UCSD-AML1 (cell line): Measurements from ENCODE around the gene NCOA6.

Source experiments
- DNase-seq: peaks from one replicate; lab custom pipeline; 2025; ENCODE audit not compliant: unreplicated experiment; lab: John Stamatoyannopoulos, UW

NCOA6 gene

GRCh38 chr20:34776177-34776576, 49.3 kb downstream of the NCOA6 start:
- DNase-seq: no peak

GRCh38 chr20:34774886-34775285, 50.6 kb downstream of the NCOA6 start:
- no peak for DNase-seq

- no peak for DNase-seq
Measured at GRCh38 chr20:34774449-34774848, 51.0 kb downstream of the NCOA6 start.

GRCh38 chr20:34773726-34774125, 51.7 kb downstream of the NCOA6 start:
- no peak for DNase-seq

- no peak for DNase-seq
Measured at GRCh38 chr20:34772437-34772836, 53.0 kb downstream of the NCOA6 start.

- DNase-seq: no peak
Measured at GRCh38 chr20:34771680-34772081, 53.8 kb downstream of the NCOA6 start.

GRCh38 chr20:34768096-34768495, 57.4 kb downstream of the NCOA6 start:
- DNase-seq: no peak

- no peak for DNase-seq
Measured at GRCh38 chr20:34762031-34762555, 63.4 kb downstream of the NCOA6 start.

- DNase-seq: no peak
Measured at GRCh38 chr20:34755367-34755766, 70.1 kb downstream of the NCOA6 start.

- no peak for DNase-seq
Measured at GRCh38 chr20:34754611-34755010, 70.8 kb downstream of the NCOA6 start.

- DNase-seq: no peak
Measured at GRCh38 chr20:34753706-34754461, 71.6 kb downstream of the NCOA6 start.

- no peak for DNase-seq
Measured at GRCh38 chr20:34751453-34751852, 74.0 kb downstream of the NCOA6 start.

GRCh38 chr20:34750484-34750883, 75.0 kb downstream of the NCOA6 start:
- DNase-seq: no peak

GRCh38 chr20:34748709-34749108, 76.7 kb downstream of the NCOA6 start:
- DNase-seq: no peak

GRCh38 chr20:34747479-34747878, 78.0 kb downstream of the NCOA6 start:
- no peak for DNase-seq

- DNase-seq: no peak
Measured at GRCh38 chr20:34746674-34747073, 78.8 kb downstream of the NCOA6 start.

- no peak for DNase-seq
Measured at GRCh38 chr20:34744847-34745246, 80.6 kb downstream of the NCOA6 start.

GRCh38 chr20:34744340-34744739, 81.1 kb downstream of the NCOA6 start:
- no peak for DNase-seq

- DNase-seq: no peak
Measured at GRCh38 chr20:34743039-34743438, 82.4 kb downstream of the NCOA6 start.

GRCh38 chr20:34736106-34736735, 89.2 kb downstream of the NCOA6 start:
- no peak for DNase-seq

GRCh38 chr20:34732523-34732922, 92.9 kb downstream of the NCOA6 start:
- DNase-seq: no peak

- no peak for DNase-seq
Measured at GRCh38 chr20:34729416-34729815, 96.0 kb downstream of the NCOA6 start.
